GM12801 (cell line): ENCODE measurements around the gene BCDIN3D.

Experiments
- CTCF ChIP-seq: IDR thresholded peaks from one replicate; pipeline ENCODE4 v1.5.1; 2011; ENCODE audit warnings: control low read depth; ENCODE audit not compliant: insufficient read length; ENCODE audit errors: extremely low read depth

The BCDIN3D gene

GRCh38 chr12:49868952-49869815 is 26.3 kb upstream of the BCDIN3D start:
- TF ChIP-seq CTCF: no peak

- no peak for TF ChIP-seq CTCF
Observed at GRCh38 chr12:49868449-49868848, 25.5 kb upstream of the BCDIN3D start.

GRCh38 chr12:49867570-49868341 is 24.9 kb upstream of the BCDIN3D start:
- no peak for TF ChIP-seq CTCF

GRCh38 chr12:49866859-49867569 is 24.1 kb upstream of the BCDIN3D start:
- TF ChIP-seq CTCF: peak; percentile 50

GRCh38 chr12:49865782-49866135 is 22.9 kb upstream of the BCDIN3D start:
- no peak for TF ChIP-seq CTCF

GRCh38 chr12:49865109-49865781 is 22.3 kb upstream of the BCDIN3D start:
- TF ChIP-seq CTCF: no peak

- no peak for TF ChIP-seq CTCF
Observed at GRCh38 chr12:49864798-49865090, 21.8 kb upstream of the BCDIN3D start.
